Ishikawa (cell line): ENCODE results near the gene MUC21.

Source experiments
- CEBPB ChIP-seq: IDR thresholded peaks from 2 replicates; pipeline ENCODE4 v1.6.1; 2012
- CREB1 ChIP-seq: IDR thresholded peaks from 2 replicates; pipeline ENCODE4 v1.6.1; 2012; ENCODE audit warnings: low read depth
- EGR1 ChIP-seq: IDR thresholded peaks from 2 replicates; pipeline ENCODE4 v1.6.1; 2012
- EP300 ChIP-seq: IDR thresholded peaks from 2 replicates; pipeline ENCODE4 v1.6.1; 2012; ENCODE audit warnings: borderline replicate concordance
- FOXM1 ChIP-seq: IDR thresholded peaks from 2 replicates; pipeline ENCODE4 v1.6.1; 2012; ENCODE audit warnings: low read depth, borderline replicate concordance
- NFIC ChIP-seq: IDR thresholded peaks from 2 replicates; pipeline ENCODE4 v1.6.1; 2012
- RAD21 ChIP-seq: IDR thresholded peaks from 2 replicates; pipeline ENCODE4 v1.6.1; 2012; ENCODE audit warnings: low read depth
- TAF1 ChIP-seq: IDR thresholded peaks from 2 replicates; pipeline ENCODE4 v1.6.1; 2012; ENCODE audit warnings: low read depth, mild to moderate bottlenecking
- TCF12 ChIP-seq: IDR thresholded peaks from 2 replicates; pipeline ENCODE4 v1.6.1; 2012; ENCODE audit warnings: low read depth
- TEAD4 ChIP-seq: IDR thresholded peaks from 2 replicates; pipeline ENCODE4 v1.6.1; 2012
- YY1 ChIP-seq: IDR thresholded peaks from 2 replicates; pipeline ENCODE4 v1.6.1; 2012; ENCODE audit warnings: low read depth
- ZBTB7A ChIP-seq: IDR thresholded peaks from 2 replicates; pipeline ENCODE4 v1.6.1; 2012; ENCODE audit warnings: low read depth
- TF ChIP-seq, protein P1 (sequence below): IDR thresholded peaks from 2 replicates; pipeline ENCODE4 v1.6.1; 2012
- TF ChIP-seq, protein P2 (sequence below): IDR thresholded peaks from 2 replicates; pipeline ENCODE4 v1.6.1; 2012; ENCODE audit warnings: low read depth, mild to moderate bottlenecking
- TF ChIP-seq, protein P3 (sequence below): IDR thresholded peaks from 2 replicates; pipeline ENCODE4 v1.6.1; 2012

Gene MUC21

GRCh38 chr6:30942338-30943060, 41.0 kb upstream of the MUC21 start:
- TF ChIP-seq, protein P1, sequence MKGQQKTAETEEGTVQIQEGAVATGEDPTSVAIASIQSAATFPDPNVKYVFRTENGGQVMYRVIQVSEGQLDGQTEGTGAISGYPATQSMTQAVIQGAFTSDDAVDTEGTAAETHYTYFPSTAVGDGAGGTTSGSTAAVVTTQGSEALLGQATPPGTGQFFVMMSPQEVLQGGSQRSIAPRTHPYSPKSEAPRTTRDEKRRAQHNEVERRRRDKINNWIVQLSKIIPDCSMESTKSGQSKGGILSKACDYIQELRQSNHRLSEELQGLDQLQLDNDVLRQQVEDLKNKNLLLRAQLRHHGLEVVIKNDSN: 0 out of 2 replicates have a peak, but pooled peaks have one; percentile 39
- TF ChIP-seq RAD21: peak; percentile 61
- no peak for TF ChIP-seq ZBTB7A
- TF ChIP-seq, protein P2, sequence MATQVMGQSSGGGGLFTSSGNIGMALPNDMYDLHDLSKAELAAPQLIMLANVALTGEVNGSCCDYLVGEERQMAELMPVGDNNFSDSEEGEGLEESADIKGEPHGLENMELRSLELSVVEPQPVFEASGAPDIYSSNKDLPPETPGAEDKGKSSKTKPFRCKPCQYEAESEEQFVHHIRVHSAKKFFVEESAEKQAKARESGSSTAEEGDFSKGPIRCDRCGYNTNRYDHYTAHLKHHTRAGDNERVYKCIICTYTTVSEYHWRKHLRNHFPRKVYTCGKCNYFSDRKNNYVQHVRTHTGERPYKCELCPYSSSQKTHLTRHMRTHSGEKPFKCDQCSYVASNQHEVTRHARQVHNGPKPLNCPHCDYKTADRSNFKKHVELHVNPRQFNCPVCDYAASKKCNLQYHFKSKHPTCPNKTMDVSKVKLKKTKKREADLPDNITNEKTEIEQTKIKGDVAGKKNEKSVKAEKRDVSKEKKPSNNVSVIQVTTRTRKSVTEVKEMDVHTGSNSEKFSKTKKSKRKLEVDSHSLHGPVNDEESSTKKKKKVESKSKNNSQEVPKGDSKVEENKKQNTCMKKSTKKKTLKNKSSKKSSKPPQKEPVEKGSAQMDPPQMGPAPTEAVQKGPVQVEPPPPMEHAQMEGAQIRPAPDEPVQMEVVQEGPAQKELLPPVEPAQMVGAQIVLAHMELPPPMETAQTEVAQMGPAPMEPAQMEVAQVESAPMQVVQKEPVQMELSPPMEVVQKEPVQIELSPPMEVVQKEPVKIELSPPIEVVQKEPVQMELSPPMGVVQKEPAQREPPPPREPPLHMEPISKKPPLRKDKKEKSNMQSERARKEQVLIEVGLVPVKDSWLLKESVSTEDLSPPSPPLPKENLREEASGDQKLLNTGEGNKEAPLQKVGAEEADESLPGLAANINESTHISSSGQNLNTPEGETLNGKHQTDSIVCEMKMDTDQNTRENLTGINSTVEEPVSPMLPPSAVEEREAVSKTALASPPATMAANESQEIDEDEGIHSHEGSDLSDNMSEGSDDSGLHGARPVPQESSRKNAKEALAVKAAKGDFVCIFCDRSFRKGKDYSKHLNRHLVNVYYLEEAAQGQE: no peak
- TF ChIP-seq YY1: peak; percentile 78
- no peak for TF ChIP-seq TCF12
- TF ChIP-seq EGR1: no peak
- no peak for TF ChIP-seq FOXM1
- TF ChIP-seq CREB1: no peak
- peak; percentile 95 for TF ChIP-seq TEAD4
- TF ChIP-seq CEBPB: no peak

- TF ChIP-seq RAD21 (no peak), CREB1 (no peak), CEBPB (no peak), TEAD4 (no peak), NFIC (no peak), YY1 (no peak), EP300 (no peak), EGR1 (no peak), TCF12 (no peak), TAF1 (no peak), FOXM1 (no peak), ZBTB7A (no peak)
- TF ChIP-seq, protein P1: no peak
- TF ChIP-seq, protein P3, sequence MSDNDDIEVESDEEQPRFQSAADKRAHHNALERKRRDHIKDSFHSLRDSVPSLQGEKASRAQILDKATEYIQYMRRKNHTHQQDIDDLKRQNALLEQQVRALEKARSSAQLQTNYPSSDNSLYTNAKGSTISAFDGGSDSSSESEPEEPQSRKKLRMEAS: no peak
- TF ChIP-seq, protein P2: no peak
Measured at GRCh38 chr6:30944051-30944450, 39.5 kb upstream of the MUC21 start.

DNA sequence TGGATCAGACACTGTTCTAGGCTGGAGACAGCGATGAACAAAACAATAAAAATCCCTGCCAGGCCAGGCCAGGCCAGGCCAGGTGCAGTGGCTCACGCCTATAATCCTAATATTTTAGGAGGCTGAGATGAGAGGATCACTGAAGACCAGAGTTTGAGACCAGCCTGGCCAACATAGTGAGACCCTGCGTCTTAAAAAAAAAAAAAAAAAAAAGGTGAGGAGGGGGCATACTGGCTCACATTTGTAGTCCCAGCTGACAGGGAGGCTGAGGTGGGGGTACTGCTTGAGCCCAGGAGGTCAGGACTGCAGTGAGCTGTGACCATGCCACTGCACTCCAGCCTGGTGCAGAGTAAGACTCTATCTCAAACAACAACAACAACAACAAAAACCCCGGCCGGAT, 38.2 kb upstream of the MUC21 start:
- TF ChIP-seq EGR1: no peak
- no peak for TF ChIP-seq FOXM1
- TF ChIP-seq, protein P2: no peak
- TF ChIP-seq NFIC: no peak
- no peak for TF ChIP-seq ZBTB7A
- no peak for TF ChIP-seq CEBPB
- no peak for TF ChIP-seq YY1
- TF ChIP-seq TCF12: no peak
- no peak for TF ChIP-seq TAF1
- no peak for TF ChIP-seq CREB1
- no peak for TF ChIP-seq RAD21
- TF ChIP-seq, protein P1: no peak

DNA sequence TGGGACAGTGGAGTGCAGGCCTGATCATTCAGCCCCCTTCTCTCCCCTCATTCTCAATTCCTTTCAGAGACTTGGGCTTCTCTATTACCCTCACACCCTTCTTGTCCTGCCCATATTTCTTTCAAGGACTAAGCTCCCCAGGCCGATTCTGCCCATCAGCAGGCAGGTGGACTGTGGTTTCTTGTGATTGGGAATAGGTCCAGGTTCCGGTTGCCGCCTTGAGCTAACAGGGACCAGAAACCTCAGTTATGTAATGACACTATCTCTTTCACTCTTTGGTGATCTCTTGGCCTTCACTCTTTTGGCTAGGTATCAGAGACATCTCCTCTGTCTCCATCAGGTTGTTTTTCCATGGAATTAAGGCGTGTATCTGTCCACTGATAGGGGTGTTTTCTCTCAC, 36.3 kb upstream of the MUC21 start:
- TF ChIP-seq, protein P1: no peak
- TF ChIP-seq ZBTB7A (no peak), FOXM1 (no peak), CREB1 (no peak), EP300 (no peak), RAD21 (no peak), CEBPB (no peak), NFIC (no peak), TCF12 (no peak), TEAD4 (no peak), EGR1 (no peak)
- TF ChIP-seq, protein P3: no peak
- TF ChIP-seq, protein P2: no peak
